Activated T-cell treated with anti-CD3 and anti-CD28 coated beads for 48 hours (primary cell): ENCODE data around the gene ARL10.
"Not testable (repeated sequence)": the region's sequence is repeated elsewhere in the genome, so short reads cannot be mapped to it uniquely, and the experiment has no call there.

Experiments used
- DNase-seq: peaks from one replicate; pipeline ENCODE4 v3.0.0-alpha.2; 2020; ENCODE audit warnings: low read depth

ARL10 gene

GRCh38 chr5:176388444-176389134 is 23.3 kb downstream of the ARL10 start, which contains the start of the genes HIGD2A and NOP16:
TSS of gene HIGD2A (plus strand) at chr5:176388751. CDS start at chr5:176388820, 69 bp downstream.
TSS of gene NOP16 (minus strand) at chr5:176388598. CDS start at chr5:176388539, 59 bp downstream.
- DNase-seq: peak; percentile 98

GRCh38 chr5:176389135-176390123 is 24.1 kb downstream of the ARL10 start:
- no peak for DNase-seq

GRCh38 chr5:176391479-176391878 is 26.2 kb downstream of the ARL10 start:
- no peak for DNase-seq

- no peak for DNase-seq
Measured at GRCh38 chr5:176391999-176392398, 26.7 kb downstream of the ARL10 start.

- DNase-seq: no peak
Measured at GRCh38 chr5:176392526-176392925, 27.2 kb downstream of the ARL10 start.

- DNase-seq: no peak
Measured at GRCh38 chr5:176394096-176394495, 28.8 kb downstream of the ARL10 start.

- no peak for DNase-seq
Measured at GRCh38 chr5:176394881-176395675, 29.8 kb downstream of the ARL10 start.

GRCh38 chr5:176396330-176396729 is 31.0 kb downstream of the ARL10 start:
- DNase-seq: no peak

- DNase-seq: no peak
Measured at GRCh38 chr5:176397736-176398420, 32.6 kb downstream of the ARL10 start.

- no peak for DNase-seq
Measured at GRCh38 chr5:176400382-176401156, 35.3 kb downstream of the ARL10 start.

- no peak for DNase-seq
Measured at GRCh38 chr5:176401281-176402205, 36.3 kb downstream of the ARL10 start.

- DNase-seq: no peak
Measured at GRCh38 chr5:176405656-176406435, 40.6 kb downstream of the ARL10 start.

GRCh38 chr5:176406436-176407052 is 41.3 kb downstream of the ARL10 start:
- DNase-seq: no peak

- no peak for DNase-seq
Measured at GRCh38 chr5:176407456-176408251, 42.4 kb downstream of the ARL10 start.

GRCh38 chr5:176408252-176408573 is 42.9 kb downstream of the ARL10 start:
- not testable (repeated sequence) for DNase-seq

GRCh38 chr5:176408590-176408989 is 43.3 kb downstream of the ARL10 start:
- DNase-seq: no peak

GRCh38 chr5:176409765-176410164 is 44.5 kb downstream of the ARL10 start:
- no peak for DNase-seq
